ENCODE data around the gene TRMO.

The TRMO gene

GRCh38 chr9:97938081-97938644 lies 15.9 kb upstream of the TRMO start, which contains the start of gene HEMGN:
HEMGN (minus strand) TSS chr9:97938172; CDS start chr9:97938136, 36 bp downstream.
- DNase-seq (ENCODE audit: low read depth in 1 of 2, low spot score in 1 of 2), result no peak

- DNase-seq (ENCODE audit: low read depth in 1 of 2, low spot score in 1 of 2), result no peak
Measured at GRCh38 chr9:97936998-97937397, 14.7 kb upstream of the TRMO start.

- DNase-seq (ENCODE audit: low read depth in 1 of 2, low spot score in 1 of 2), result no peak
Measured at GRCh38 chr9:97935276-97935675, 13.0 kb upstream of the TRMO start.

GRCh38 chr9:97934321-97935115 lies 12.2 kb upstream of the TRMO start:
- DNase-seq (ENCODE audit: low read depth in 1 of 2, low spot score in 1 of 2), result no peak

- DNase-seq (ENCODE audit: low read depth in 1 of 2, low spot score in 1 of 2), result no peak
Measured at GRCh38 chr9:97933297-97933998, 11.1 kb upstream of the TRMO start.

GRCh38 chr9:97930972-97931371 lies 8.7 kb upstream of the TRMO start:
- no peak for DNase-seq (ENCODE audit: low read depth in 1 of 2, low spot score in 1 of 2)

GRCh38 chr9:97928986-97929604 lies 6.8 kb upstream of the TRMO start:
- no peak for DNase-seq (ENCODE audit: low read depth in 1 of 2, low spot score in 1 of 2)

GRCh38 chr9:97925497-97926334 lies 3.4 kb upstream of the TRMO start:
- no peak for DNase-seq (ENCODE audit: low read depth in 1 of 2, low spot score in 1 of 2)

GRCh38 chr9:97924386-97924785 lies 2.1 kb upstream of the TRMO start:
- DNase-seq (ENCODE audit: low read depth in 1 of 2, low spot score in 1 of 2), result no peak

GRCh38 chr9:97923529-97924108 lies 1.3 kb upstream of the TRMO start:
- DNase-seq (ENCODE audit: low read depth in 1 of 2, low spot score in 1 of 2), result peak; percentile 38 to 49

GRCh38 chr9:97919217-97919813 lies 3.0 kb downstream of the TRMO start:
- DNase-seq (ENCODE audit: low read depth in 1 of 2, low spot score in 1 of 2), result no peak

- no peak for DNase-seq (ENCODE audit: low read depth in 1 of 2, low spot score in 1 of 2)
Measured at GRCh38 chr9:97918611-97919010, 3.7 kb downstream of the TRMO start.

GRCh38 chr9:97911970-97912369 lies 10.3 kb downstream of the TRMO start:
- DNase-seq (ENCODE audit: low read depth in 1 of 2, low spot score in 1 of 2), result no peak

GRCh38 chr9:97911528-97911927 lies 10.8 kb downstream of the TRMO start:
- DNase-seq (ENCODE audit: low read depth in 1 of 2, low spot score in 1 of 2), result no peak

- no peak for DNase-seq (ENCODE audit: low read depth in 1 of 2, low spot score in 1 of 2)
Measured at GRCh38 chr9:97910357-97910756, 11.9 kb downstream of the TRMO start.

GRCh38 chr9:97908705-97909104 lies 13.6 kb downstream of the TRMO start:
- no peak for DNase-seq (ENCODE audit: low read depth in 1 of 2, low spot score in 1 of 2)

- DNase-seq (ENCODE audit: low read depth in 1 of 2, low spot score in 1 of 2), result no peak
Measured at GRCh38 chr9:97907632-97908031, 14.7 kb downstream of the TRMO start.

- no peak for DNase-seq (ENCODE audit: low read depth in 1 of 2, low spot score in 1 of 2)
Measured at GRCh38 chr9:97907046-97907445, 15.3 kb downstream of the TRMO start.

GRCh38 chr9:97906236-97906831 lies 16.0 kb downstream of the TRMO start:
- DNase-seq (ENCODE audit: low read depth in 1 of 2, low spot score in 1 of 2), result no peak

- DNase-seq (ENCODE audit: low read depth in 1 of 2, low spot score in 1 of 2), result no peak
Measured at GRCh38 chr9:97905228-97905627, 17.1 kb downstream of the TRMO start.

Data from stimulated activated CD4-positive, alpha-beta T cell treated with anti-CD3 and anti-CD28 coated beads, Interleukin-15, amount 100 ng/mL, for 1 hour (primary cell).